GM12878 (cell line): ENCODE measurements around the gene TH. TPM values are rescaled to one million over a fixed set of nuclear protein-coding genes. Genes with fewer than 3 reads are reported as not detected.

Source experiments
- ATAC-seq: fragments of 200-7000 bp; cut with Tn5 transposase; 3 replicates; pipeline ENCODE4 v1.9.1; 2020; ENCODE audit warnings: mild to moderate bottlenecking, moderate library complexity
- BruUV-seq: library from RNA; stranded (reverse); fragments of 400-500 nt; replicated peaks from 2 replicates; lab custom pipeline; 2021; lab: Mats Ljungman, UMichigan
- CTCF ChIA-PET: fragments of 300-600 bp; sonication (Branson Sonifier 250); formaldehyde crosslinking; extraction: SDS; loops from one replicate; lab custom pipeline; 2021; ENCODE audit warnings: inconsistent platforms; lab: Yijun Ruan, JAX
- POLR2A ChIA-PET: fragments of 350-600 bp; formaldehyde crosslinking; extraction: SDS; loops from one replicate; lab custom pipeline; 2021; ENCODE audit warnings: inconsistent platforms; lab: Charles Lee
- RAD21 ChIA-PET: fragments of 300-600 bp; sonication (Branson Sonifier 250); formaldehyde crosslinking; loops from one replicate; lab custom pipeline; 2023; ENCODE audit warnings: antibody characterized with exemption; ENCODE audit not compliant: unreplicated experiment; lab: Charles Lee
- SMC1A ChIA-PET: fragments of 300-600 bp; sonication (Branson Sonifier 250); formaldehyde crosslinking; loops from one replicate; lab custom pipeline; 2023; ENCODE audit not compliant: unreplicated experiment, uncharacterized antibody; lab: Charles Lee
- DNase-seq: peaks from one replicate; pipeline ENCODE4 v3.0.0-alpha.2; 2011; ENCODE audit warnings: low read depth, low spot score
- FAIRE-seq: peaks from 3 replicates; lab custom pipeline; 2011; peaks lifted over from hg19 to GRCh38; lab: Jason Lieb, UNC
- H2AFZ ChIP-seq: 2 replicates; pipeline ENCODE4 v1.6.0; 2011; ENCODE audit warnings: low read depth, low read length, control low read depth; ENCODE audit not compliant: control insufficient read depth
- H3K27ac ChIP-seq: 2 replicates; pipeline ENCODE4 v1.5.1; 2011; ENCODE audit warnings: control low read depth; ENCODE audit not compliant: control insufficient read depth, insufficient read depth
- H3K27me3 ChIP-seq, 2 experiments: replicated peaks in 1 of 2; 2 replicates each; pipeline versions ENCODE4 v1.6.0 to v1.6.1; 2011; ENCODE audit warnings: low read length in 1 of 2; ENCODE audit not compliant: control insufficient read depth in 2 of 2, insufficient read depth in 2 of 2
- H3K36me3 ChIP-seq, 2 experiments: 2 replicates each; pipeline ENCODE4 v1.5.1; 2011; ENCODE audit warnings: low read length in 1 of 2; ENCODE audit not compliant: control insufficient read depth in 2 of 2, insufficient read depth in 2 of 2
- H3K4me1 ChIP-seq: 2 replicates; pipeline ENCODE4 v1.6.1; 2011; ENCODE audit warnings: mild to moderate bottlenecking, low read length, moderate library complexity, mixed read lengths; ENCODE audit not compliant: control insufficient read depth, insufficient read depth
- H3K4me2 ChIP-seq: 2 replicates; pipeline ENCODE4 v1.6.0; 2011; ENCODE audit warnings: control low read depth; ENCODE audit not compliant: control insufficient read depth, insufficient read depth
- H3K4me3 ChIP-seq: fragments of 200-600 bp; sonication (generic); 2 replicates; pipeline ENCODE4 v1.5.1; 2016
- H3K79me2 ChIP-seq: 2 replicates; pipeline ENCODE4 v1.6.0; 2011; ENCODE audit warnings: low read length; ENCODE audit not compliant: control insufficient read depth, insufficient read depth
- H3K9ac ChIP-seq: 2 replicates; pipeline ENCODE4 v1.8.0; 2011; ENCODE audit warnings: low read length, control low read depth, mixed read lengths; ENCODE audit not compliant: control insufficient read depth, insufficient read depth
- H3K9me3 ChIP-seq: replicated peaks from 3 replicates; pipeline ENCODE4 v1.5.1; 2011; ENCODE audit warnings: mild to moderate bottlenecking, low read length; ENCODE audit not compliant: control insufficient read depth, insufficient read depth
- H4K20me1 ChIP-seq: 2 replicates; pipeline ENCODE4 v1.6.0; 2011; ENCODE audit not compliant: control insufficient read depth, insufficient read depth
- ATF7 ChIP-seq: fragments of 450-650 bp; IDR thresholded peaks from 2 replicates; pipeline ENCODE4 v1.6.1; 2016; ENCODE audit warnings: low read depth, mild to moderate bottlenecking
- CBX3 ChIP-seq: fragments of 200-600 bp; sonication (generic); IDR thresholded peaks from 2 replicates; pipeline ENCODE4 v1.6.1; 2016; ENCODE audit warnings: low read depth, borderline replicate concordance
- CHD2 ChIP-seq: IDR thresholded peaks from 2 replicates; pipeline ENCODE4 v1.6.1; 2011; ENCODE audit warnings: low read depth, low read length, improper control_type of control experiment, borderline replicate concordance
- CTCF ChIP-seq, 3 experiments: IDR thresholded peaks in 2 of 3; conservative IDR thresholded peaks in 1 of 3; 2 replicates each; pipeline ENCODE4 v1.5.1; 2011; ENCODE audit warnings: low read depth in 3 of 3, low read length in 3 of 3, mild to moderate bottlenecking in 3 of 3, control low read depth in 2 of 3, moderate library complexity in 2 of 3, inconsistent platforms in 1 of 3, mixed read lengths in 1 of 3; ENCODE audit not compliant: control insufficient read depth in 2 of 3, insufficient read depth in 1 of 3; ENCODE audit errors: extremely low read depth in 1 of 3
- CUX1 ChIP-seq: IDR thresholded peaks from 2 replicates; pipeline ENCODE4 v1.6.1; 2012; ENCODE audit warnings: improper control_type of control experiment, low read depth, low read length; ENCODE audit not compliant: insufficient replicate concordance
- HDAC6 ChIP-seq: fragments of 200-600 bp; sonication (generic); IDR thresholded peaks from one replicate; pipeline ENCODE4 v1.8.0; 2017; ENCODE audit warnings: antibody characterized with exemption; ENCODE audit not compliant: unreplicated experiment
- HDGF ChIP-seq: fragments of 450-650 bp; IDR thresholded peaks from 2 replicates; pipeline ENCODE4 v1.6.1; 2016; ENCODE audit warnings: antibody characterized with exemption
- IRF4 ChIP-seq: IDR thresholded peaks from 2 replicates; pipeline ENCODE4 v1.6.1; 2011; ENCODE audit warnings: low read depth, low read length
- KLF5 ChIP-seq: fragments of 450-650 bp; IDR thresholded peaks from 2 replicates; pipeline ENCODE4 v1.6.1; 2014; ENCODE audit warnings: mild to moderate bottlenecking; ENCODE audit not compliant: partially characterized antibody
- MAX ChIP-seq: IDR thresholded peaks from 2 replicates; pipeline ENCODE4 v1.6.1; 2012; ENCODE audit warnings: low read depth, low read length, improper control_type of control experiment
- PML ChIP-seq: IDR thresholded peaks from 2 replicates; pipeline ENCODE4 v1.6.1; 2012; ENCODE audit warnings: low read length, inconsistent platforms
- SP1 ChIP-seq: IDR thresholded peaks from one replicate; pipeline ENCODE4 v1.6.1; 2011; ENCODE audit warnings: low read depth, low read length
- SRF ChIP-seq, 2 experiments: IDR thresholded peaks; 2 replicates each; pipeline ENCODE4 v1.6.1; 2011; ENCODE audit warnings: low read depth in 2 of 2, low read length in 2 of 2, mild to moderate bottlenecking in 1 of 2, moderate library complexity in 1 of 2
- STAT1 ChIP-seq: fragments of 450-650 bp; conservative IDR thresholded peaks from 2 replicates; pipeline ENCODE4 v1.6.1; 2014; ENCODE audit warnings: antibody characterized with exemption, mild to moderate bottlenecking
- STAT3 ChIP-seq: IDR thresholded peaks from 2 replicates; pipeline ENCODE4 v1.6.1; 2011; ENCODE audit warnings: low read depth, low read length, improper control_type of control experiment
- YY1 ChIP-seq: IDR thresholded peaks from 2 replicates; pipeline ENCODE4 v1.6.1; 2011; ENCODE audit warnings: low read depth, mild to moderate bottlenecking, low read length
- WGBS: methylation state at CpG from one replicate; pipeline ENCODE4 v1.1.6; 2016; ENCODE audit warnings: low lambda C conversion rate; ENCODE audit not compliant: insufficient replicate concordance, insufficient coverage; ENCODE audit errors: missing lambda C conversion rate; 5-methylcytosine and 5-hydroxymethylcytosine counted together
- in situ Hi-C: fragments of 300-500 bp; cut with MboI; formaldehyde crosslinking; loops from 9 replicates; pipeline ENCODE4 v1.14.3; 2018; ENCODE audit warnings: mixed read lengths
- intact Hi-C: fragments of 100-400 bp; cut with micrococcal nuclease; formaldehyde crosslinking; loops from one replicate; pipeline ENCODE4 v1.14.2; 2022; ENCODE audit not compliant: unreplicated experiment
- polyA plus RNA-seq, 11 experiments: library from polyadenylated mRNA; depleted of rRNA in 4 of 11; unstranded in 6 of 11; stranded (reverse) in 5 of 11; fragments of >200 nt; fragmentation: Nextera tagmentation in 4 of 11; fragmentation: Illumina TruSeq in 1 of 11; extraction: Ambion mirVana in 4 of 11; extraction: Trizol in 1 of 11; gene quantifications; 1 replicate in 1 of 11; 2 replicates in 10 of 11; pipeline versions ENCODE4 v1.2.1 to v1.2.3, GENCODE V29; 2011 to 2016; ENCODE audit warnings: inconsistent platforms in 2 of 11, missing spikeins in 2 of 11, low read depth in 1 of 11
- total RNA-seq, 4 experiments: library from RNA; depleted of rRNA in 3 of 4; stranded (reverse); fragments of >200 nt in 3 of 4; fragmentation: Illumina TruSeq in 1 of 4; extraction: Trizol in 1 of 4; gene quantifications; 2 replicates each; pipeline versions ENCODE4 v1.2.1 to v1.2.3, GENCODE V29; 2013 to 2021

Gene TH
- total and polyA plus RNA-seq, 10 of the 15 experiments (the other 5 are each of a cell fraction or from before 2014, with no cell fraction given), result not detected

- no peak for DNase-seq
- RAD21 ChIA-PET, result no interaction called here
- H2AFZ ChIP-seq, result no peak overlapping the region
- H4K20me1 ChIP-seq, result no peaks in the 10 kb centered on the region
- no peak for ATAC-seq
- no peaks in the 10 kb centered on the region for H3K9me3 ChIP-seq
- CTCF ChIA-PET, result no interaction called here
- H3K9ac ChIP-seq, result no peak overlapping the region
- no TSS peak for BruUV-seq
- H3K79me2 ChIP-seq, result no peaks in the 10 kb centered on the region
- no peak overlapping the region for H3K27ac ChIP-seq
- no peak for FAIRE-seq
- in situ Hi-C loops (no loop called here), intact Hi-C loops (no loop called here)
- H3K36me3 ChIP-seq, result no peaks in the 10 kb centered on the region
- no peaks in the 10 kb centered on the region for H3K4me1 ChIP-seq
- POLR2A ChIA-PET, result no interaction called here
- SMC1A ChIA-PET, result no interaction called here
- H3K4me2 ChIP-seq, result no peak overlapping the region
- H3K27me3 ChIP-seq, result peaks cover 3 to 9% of the 10 kb centered on the region in 2 experiments; a peak in 3 of 4 replicates
- 7% methylated on average over 32 of the region's 50 CpGs for WGBS
- H3K4me3 ChIP-seq, result no peak overlapping the region
- TF ChIP-seq STAT1 (no peak), CTCF (IDR thresholded peaks at IDR 0.05 in 2 of 3, conservative IDR thresholded peaks at IDR 0.05 in 1 of 3; ENCODE audit: control insufficient read depth in 2 of 3, extremely low read depth in 1 of 3, insufficient read depth in 1 of 3, low read depth in 3 of 3, low read length in 3 of 3) (no peak), ATF7 (no peak), HDAC6 (no peak), HDGF (no peak), YY1 (no peak), SRF (IDR thresholded peaks at IDR 0.05; ENCODE audit: low read depth in 2 of 2, low read length in 2 of 2) (no peak), MAX (no peak), IRF4 (no peak), CUX1 (no peak), CHD2 (no peak), SP1 (no peak), PML (no peak), KLF5 (no peak), CBX3 (no peak), STAT3 (no peak)
These were observed 34.2 kb downstream of the TH start for GRCh38 chr11:2137202-2138067.
